Cardiac muscle cell (in vitro differentiated cells and primary cell): ENCODE measurements around the gene SAP30BP. TPM values are rescaled to one million over a fixed set of nuclear protein-coding genes. Genes with fewer than 3 reads are reported as not detected.

Source experiments
- DNase-seq, 2 donors: peaks; one replicate each; pipeline versions ENCODE4 v3.0.0 to v3.0.0-alpha.2; 2010 to 2017; ENCODE audit warnings: low read depth in 1 of 2, low spot score in 1 of 2
- H3K27ac ChIP-seq: fragments of 200-600 bp; sonication (generic); 2 replicates; pipeline ENCODE4 v1.5.1; 2016
- H3K27me3 ChIP-seq: fragments of 200-600 bp; sonication (generic); 2 replicates; pipeline ENCODE4 v1.6.0; 2016; ENCODE audit warnings: control low read depth
- H3K36me3 ChIP-seq: fragments of 200-600 bp; sonication (generic); 2 replicates; pipeline ENCODE4 v1.5.1; 2016; ENCODE audit warnings: control low read depth
- H3K4me1 ChIP-seq: fragments of 200-600 bp; sonication (generic); 2 replicates; pipeline ENCODE4 v1.8.1; 2017; ENCODE audit warnings: low read depth, mild to moderate bottlenecking, mixed run types
- H3K4me3 ChIP-seq: fragments of 200-600 bp; sonication (generic); 2 replicates; pipeline ENCODE4 v1.5.1; 2016; ENCODE audit warnings: mild to moderate bottlenecking
- H3K9me3 ChIP-seq: fragments of 200-600 bp; sonication (generic); 2 replicates; pipeline ENCODE4 v1.5.1; 2017; ENCODE audit warnings: low read depth, mild to moderate bottlenecking, control low read depth
- polyA plus RNA-seq: library from polyadenylated mRNA; unstranded; fragments of >200 nt; fragmentation: Nextera tagmentation; extraction: Ambion mirVana; gene quantifications from 2 replicates; pipeline ENCODE4 v1.2.1, GENCODE V29; 2016
- total RNA-seq: library from RNA; depleted of rRNA; stranded (reverse); fragments of >200 nt; gene quantifications from 2 replicates; pipeline ENCODE4 v1.2.3, GENCODE V29; 2016
- TF ChIP-seq, protein P1 (sequence below): IDR thresholded peaks from 2 replicates; pipeline ENCODE4 v1.5.1; 2012; ENCODE audit warnings: low read depth, mild to moderate bottlenecking, low read length

Gene SAP30BP
- total and polyA plus RNA-seq, 2 experiments from 2014 or later, result 50.8 to 106 TPM

GRCh38 chr17:75684249-75684648 is 17.1 kb downstream of the SAP30BP start:
- H3K4me3 ChIP-seq, result no peak overlapping the region
- TF ChIP-seq, protein P1, sequence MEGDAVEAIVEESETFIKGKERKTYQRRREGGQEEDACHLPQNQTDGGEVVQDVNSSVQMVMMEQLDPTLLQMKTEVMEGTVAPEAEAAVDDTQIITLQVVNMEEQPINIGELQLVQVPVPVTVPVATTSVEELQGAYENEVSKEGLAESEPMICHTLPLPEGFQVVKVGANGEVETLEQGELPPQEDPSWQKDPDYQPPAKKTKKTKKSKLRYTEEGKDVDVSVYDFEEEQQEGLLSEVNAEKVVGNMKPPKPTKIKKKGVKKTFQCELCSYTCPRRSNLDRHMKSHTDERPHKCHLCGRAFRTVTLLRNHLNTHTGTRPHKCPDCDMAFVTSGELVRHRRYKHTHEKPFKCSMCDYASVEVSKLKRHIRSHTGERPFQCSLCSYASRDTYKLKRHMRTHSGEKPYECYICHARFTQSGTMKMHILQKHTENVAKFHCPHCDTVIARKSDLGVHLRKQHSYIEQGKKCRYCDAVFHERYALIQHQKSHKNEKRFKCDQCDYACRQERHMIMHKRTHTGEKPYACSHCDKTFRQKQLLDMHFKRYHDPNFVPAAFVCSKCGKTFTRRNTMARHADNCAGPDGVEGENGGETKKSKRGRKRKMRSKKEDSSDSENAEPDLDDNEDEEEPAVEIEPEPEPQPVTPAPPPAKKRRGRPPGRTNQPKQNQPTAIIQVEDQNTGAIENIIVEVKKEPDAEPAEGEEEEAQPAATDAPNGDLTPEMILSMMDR, result no peak
- DNase-seq, result no peak
- H3K36me3 ChIP-seq, result peaks cover 2% of the 10 kb centered on the region
- no peaks in the 10 kb centered on the region for H3K4me1 ChIP-seq
- H3K27me3 ChIP-seq, result no peaks in the 10 kb centered on the region
- H3K9me3 ChIP-seq, result no peaks in the 10 kb centered on the region
- no peak overlapping the region for H3K27ac ChIP-seq

DNA sequence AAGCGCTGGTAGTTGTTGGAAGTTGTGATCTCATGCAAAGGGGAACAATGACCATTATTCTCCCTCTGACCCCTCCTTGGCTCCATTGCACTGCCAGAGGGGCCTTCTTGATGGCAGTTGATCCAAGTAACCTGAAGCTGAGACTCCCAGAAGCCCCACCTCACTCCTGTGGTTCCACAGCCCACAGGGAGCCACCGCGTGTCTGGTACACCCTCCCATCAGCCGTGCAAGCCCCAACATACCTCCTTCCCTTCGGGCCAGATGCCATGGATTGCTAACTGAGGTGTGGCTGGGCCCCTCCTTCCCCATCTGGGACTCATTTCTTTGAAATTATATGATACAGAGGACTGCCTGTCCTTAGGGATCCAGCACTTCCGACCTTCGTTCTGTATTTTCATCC is 17.8 kb downstream of the SAP30BP start:
- Histone ChIP-seq H3K4me3 (no peak overlapping the region), H3K4me1 (no peaks in the 10 kb centered on the region), H3K27me3 (no peaks in the 10 kb centered on the region), H3K36me3 (peaks cover 1% of the 10 kb centered on the region), H3K27ac (no peak overlapping the region), H3K9me3 (no peaks in the 10 kb centered on the region)
- DNase-seq, result no peak
- TF ChIP-seq, protein P1, result no peak

- Histone ChIP-seq H3K9me3 (no peaks in the 10 kb centered on the region), H3K27me3 (no peaks in the 10 kb centered on the region), H3K27ac (no peak overlapping the region), H3K4me1 (no peaks in the 10 kb centered on the region), H3K4me3 (no peak overlapping the region), H3K36me3 (no peaks in the 10 kb centered on the region)
- TF ChIP-seq, protein P1, result no peak
- peak in 1 of 2 donors; percentile 10 for DNase-seq
Measured at GRCh38 chr17:75685499-75685898, 18.4 kb downstream of the SAP30BP start.

GRCh38 chr17:75688209-75688825 is 21.2 kb downstream of the SAP30BP start:
- Histone ChIP-seq H3K27me3 (no peaks in the 10 kb centered on the region), H3K4me3 (no peak overlapping the region), H3K4me1 (peaks cover 3% of the 10 kb centered on the region), H3K27ac (no peak overlapping the region), H3K9me3 (no peaks in the 10 kb centered on the region), H3K36me3 (no peaks in the 10 kb centered on the region)
- DNase-seq, result peak in 1 of 2 donors; percentile 88
- TF ChIP-seq, protein P1, result no peak

DNA sequence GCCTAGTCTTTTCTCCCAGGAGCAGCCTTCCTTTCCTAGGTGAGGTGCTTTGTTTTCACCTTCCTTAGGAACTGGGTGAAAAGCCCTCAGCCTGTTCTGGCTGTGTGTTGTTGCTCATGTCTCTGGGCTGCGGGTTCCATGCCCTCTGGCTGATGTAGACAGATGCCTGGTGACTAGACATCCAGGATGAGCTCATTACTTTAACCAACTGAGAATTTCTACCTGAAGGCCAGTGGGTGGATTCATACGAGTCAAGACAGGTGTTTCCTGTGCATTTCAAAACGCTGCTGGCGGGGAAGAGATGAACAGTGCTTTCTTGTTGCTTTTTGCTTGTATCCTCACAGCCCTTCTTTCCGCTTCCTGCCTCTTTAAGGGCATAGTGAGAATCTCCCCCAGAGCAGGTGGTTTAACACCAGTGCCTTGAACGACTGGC is 22.3 kb downstream of the SAP30BP start:
- H3K4me1 ChIP-seq, result peaks cover 5% of the 10 kb centered on the region
- H3K27me3 ChIP-seq, result no peaks in the 10 kb centered on the region
- no peaks in the 10 kb centered on the region for H3K9me3 ChIP-seq
- no peak overlapping the region for H3K4me3 ChIP-seq
- TF ChIP-seq, protein P1, result no peak
- H3K36me3 ChIP-seq, result no peaks in the 10 kb centered on the region
- no peak overlapping the region for H3K27ac ChIP-seq
- DNase-seq, result no peak
